ENCODE measurements around the gene ACER3.
"Not testable (repeated sequence)": the region's sequence is repeated elsewhere in the genome, so short reads cannot be mapped to it uniquely, and the experiment has no call there.

The ACER3 gene

DNA sequence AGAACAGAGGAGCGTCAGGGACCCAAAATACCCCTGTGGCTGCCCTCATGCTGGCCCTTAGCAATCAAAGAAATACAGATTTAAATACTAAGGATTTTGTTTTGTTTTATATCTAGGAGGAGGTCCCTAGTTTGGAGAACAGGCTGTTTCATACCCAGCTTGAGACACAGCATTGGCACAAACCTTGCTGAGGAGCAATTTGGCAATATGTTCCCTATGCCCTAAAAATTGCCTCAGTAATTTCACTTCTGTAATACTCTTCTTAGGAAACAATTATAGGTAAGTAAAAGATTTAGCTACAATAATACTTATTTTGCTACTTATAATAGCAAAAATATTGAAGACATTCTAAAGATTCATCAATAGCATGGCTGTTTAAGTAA, 40.5 kb upstream of the ACER3 start:
- Histone ChIP-seq H3K27ac (replicated peaks; ENCODE audit: low read length) (no peak overlapping the region), H3K4me3 (ENCODE audit: low read length in 2 of 2) (no peak overlapping the region), H3K4ac (ENCODE audit: low read length) (no peak overlapping the region), H2BK15ac (ENCODE audit: low read length) (no peak overlapping the region), H3K27me3 (ENCODE audit: control insufficient read depth in 3 of 3, insufficient read depth in 3 of 3, low read depth in 1 of 3, low read length in 3 of 3) (no peaks in the 10 kb centered on the region), H3K36me3 (replicated peaks in 1 of 2; ENCODE audit: control insufficient read depth in 2 of 2, insufficient read depth in 2 of 2, low read length in 2 of 2) (no peaks in the 10 kb centered on the region), H2BK120ac (ENCODE audit: low read depth, low read length) (no peak overlapping the region), H2BK12ac (ENCODE audit: low read length) (no peak overlapping the region), H3K23ac (ENCODE audit: low read depth, low read length, poor library complexity) (no peak overlapping the region), H3K9ac (ENCODE audit: low read depth, low read length, poor library complexity) (no peak overlapping the region), H3K4me1 (ENCODE audit: control insufficient read depth in 2 of 2, insufficient read depth in 1 of 2, low read depth in 1 of 2, low read length in 2 of 2) (peaks cover 0 to 7% of the 10 kb centered on the region in 2 donors), H3K79me1 (ENCODE audit: low read depth, low read length) (no peaks in the 10 kb centered on the region), H2AFZ (ENCODE audit: low read length) (no peak overlapping the region), H3K9me3 (replicated peaks in 1 of 2; ENCODE audit: control insufficient read depth in 2 of 2, insufficient read depth in 1 of 2, low read depth in 1 of 2, low read length in 2 of 2) (peaks cover 0 to 5% of the 10 kb centered on the region in 2 donors), H2BK5ac (ENCODE audit: low read length) (no peak overlapping the region), H4K8ac (ENCODE audit: low read depth, low read length) (no peak overlapping the region), H4K91ac (ENCODE audit: low read depth, low read length, poor library complexity) (no peak overlapping the region), H3K18ac (ENCODE audit: low read length) (no peak overlapping the region), H3K14ac (ENCODE audit: low read length) (no peak overlapping the region), H3K4me2 (ENCODE audit: insufficient read depth, low read length, poor library complexity, severe bottlenecking) (no peak overlapping the region), H2AK5ac (ENCODE audit: low read depth, low read length) (no peak overlapping the region)
- WGBS, 2 donors (ENCODE audit: extremely low coverage in 2 of 2, insufficient read length in 2 of 2, insufficient replicate concordance in 1 of 2): no CpG with 5 or more reads among the region's 1 CpG
- DNase-seq (ENCODE audit: low spot score): no peak

DNA sequence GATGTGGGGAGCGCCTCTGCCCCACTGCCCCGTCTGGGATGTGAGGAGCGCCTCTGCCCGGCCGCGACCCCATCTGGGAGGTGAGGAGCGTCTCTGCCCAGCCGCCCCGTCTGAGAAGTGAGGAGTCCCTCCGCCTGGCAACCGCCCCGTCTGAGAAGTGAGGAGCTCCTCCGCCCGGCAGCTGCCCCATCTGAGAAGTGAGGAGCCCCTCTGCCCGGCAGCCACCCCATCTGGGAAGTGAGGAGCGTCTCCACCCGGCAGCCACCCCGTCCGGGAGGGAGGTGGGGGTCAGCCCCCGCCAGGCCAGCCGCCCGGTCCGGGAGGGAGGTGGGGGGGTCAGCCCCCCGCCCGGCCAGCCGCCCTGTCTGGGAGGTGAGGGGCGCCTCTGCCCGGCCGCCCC, 39.3 kb upstream of the ACER3 start:
- not testable (repeated sequence) for H2AK5ac ChIP-seq (ENCODE audit: low read depth, low read length); H3K9ac ChIP-seq (ENCODE audit: low read depth, low read length, poor library complexity); H2AFZ ChIP-seq (ENCODE audit: low read length); H3K4ac ChIP-seq (ENCODE audit: low read length); H3K4me3 ChIP-seq (ENCODE audit: low read length in 2 of 2); H3K23ac ChIP-seq (ENCODE audit: low read depth, low read length, poor library complexity); H4K8ac ChIP-seq (ENCODE audit: low read depth, low read length); H3K18ac ChIP-seq (ENCODE audit: low read length); H2BK15ac ChIP-seq (ENCODE audit: low read length); H3K9me3 ChIP-seq (replicated peaks in 1 of 2; ENCODE audit: control insufficient read depth in 2 of 2, insufficient read depth in 1 of 2, low read depth in 1 of 2, low read length in 2 of 2); H4K91ac ChIP-seq (ENCODE audit: low read depth, low read length, poor library complexity); H2BK5ac ChIP-seq (ENCODE audit: low read length); H3K14ac ChIP-seq (ENCODE audit: low read length); H2BK12ac ChIP-seq (ENCODE audit: low read length); H3K36me3 ChIP-seq (replicated peaks in 1 of 2; ENCODE audit: control insufficient read depth in 2 of 2, insufficient read depth in 2 of 2, low read length in 2 of 2); H3K4me2 ChIP-seq (ENCODE audit: insufficient read depth, low read length, poor library complexity, severe bottlenecking); H3K79me1 ChIP-seq (ENCODE audit: low read depth, low read length); H3K4me1 ChIP-seq (ENCODE audit: control insufficient read depth in 2 of 2, insufficient read depth in 1 of 2, low read depth in 1 of 2, low read length in 2 of 2); H2BK120ac ChIP-seq (ENCODE audit: low read depth, low read length); H3K27me3 ChIP-seq (ENCODE audit: control insufficient read depth in 3 of 3, insufficient read depth in 3 of 3, low read depth in 1 of 3, low read length in 3 of 3); DNase-seq (ENCODE audit: low spot score); H3K27ac ChIP-seq (replicated peaks; ENCODE audit: low read length)
- no CpG with 5 or more reads among the region's 29 CpGs for WGBS, 2 donors (ENCODE audit: extremely low coverage in 2 of 2, insufficient read length in 2 of 2, insufficient replicate concordance in 1 of 2)

DNA sequence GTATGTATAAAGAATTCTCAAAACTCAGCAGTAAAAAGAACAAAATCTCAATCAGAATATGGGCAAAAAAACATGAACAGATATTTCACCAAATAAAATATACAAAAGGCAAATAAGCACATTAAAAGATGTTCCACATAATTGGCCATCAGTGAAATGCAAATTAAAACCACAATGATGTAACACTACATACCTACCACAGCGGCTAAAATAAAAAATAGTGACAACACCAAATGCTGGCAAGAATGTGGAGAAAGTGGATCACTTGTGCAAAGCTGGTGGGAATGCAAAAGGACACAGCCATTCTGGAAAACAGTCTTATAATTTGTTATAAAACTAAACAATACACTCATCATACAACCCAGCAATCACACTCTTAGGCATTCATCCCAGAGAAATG, 38.3 kb upstream of the ACER3 start:
- Histone ChIP-seq H4K91ac (ENCODE audit: low read depth, low read length, poor library complexity) (no peak overlapping the region), H3K9ac (ENCODE audit: low read depth, low read length, poor library complexity) (no peak overlapping the region), H3K18ac (ENCODE audit: low read length) (no peak overlapping the region), H3K4me3 (ENCODE audit: low read length in 2 of 2) (no peak overlapping the region), H4K8ac (ENCODE audit: low read depth, low read length) (no peak overlapping the region), H3K27me3 (ENCODE audit: control insufficient read depth in 3 of 3, insufficient read depth in 3 of 3, low read depth in 1 of 3, low read length in 3 of 3) (no peaks in the 10 kb centered on the region), H2BK12ac (ENCODE audit: low read length) (no peak overlapping the region), H3K4me1 (ENCODE audit: control insufficient read depth in 2 of 2, insufficient read depth in 1 of 2, low read depth in 1 of 2, low read length in 2 of 2) (peaks cover 0 to 7% of the 10 kb centered on the region in 2 donors), H3K23ac (ENCODE audit: low read depth, low read length, poor library complexity) (no peak overlapping the region), H3K4ac (ENCODE audit: low read length) (no peak overlapping the region), H2BK15ac (ENCODE audit: low read length) (no peak overlapping the region), H2AK5ac (ENCODE audit: low read depth, low read length) (no peak overlapping the region), H2AFZ (ENCODE audit: low read length) (no peak overlapping the region), H2BK5ac (ENCODE audit: low read length) (no peak overlapping the region), H3K14ac (ENCODE audit: low read length) (no peak overlapping the region), H3K4me2 (ENCODE audit: insufficient read depth, low read length, poor library complexity, severe bottlenecking) (no peak overlapping the region), H3K9me3 (replicated peaks in 1 of 2; ENCODE audit: control insufficient read depth in 2 of 2, insufficient read depth in 1 of 2, low read depth in 1 of 2, low read length in 2 of 2) (peaks cover 0 to 5% of the 10 kb centered on the region in 2 donors), H3K36me3 (replicated peaks in 1 of 2; ENCODE audit: control insufficient read depth in 2 of 2, insufficient read depth in 2 of 2, low read length in 2 of 2) (no peaks in the 10 kb centered on the region), H3K27ac (replicated peaks; ENCODE audit: low read length) (no peak overlapping the region), H3K79me1 (ENCODE audit: low read depth, low read length) (no peaks in the 10 kb centered on the region), H2BK120ac (ENCODE audit: low read depth, low read length) (no peak overlapping the region)
- no CpG with 5 or more reads among the region's 1 CpG for WGBS, 2 donors (ENCODE audit: extremely low coverage in 2 of 2, insufficient read length in 2 of 2, insufficient replicate concordance in 1 of 2)
- DNase-seq (ENCODE audit: low spot score): no peak

DNA sequence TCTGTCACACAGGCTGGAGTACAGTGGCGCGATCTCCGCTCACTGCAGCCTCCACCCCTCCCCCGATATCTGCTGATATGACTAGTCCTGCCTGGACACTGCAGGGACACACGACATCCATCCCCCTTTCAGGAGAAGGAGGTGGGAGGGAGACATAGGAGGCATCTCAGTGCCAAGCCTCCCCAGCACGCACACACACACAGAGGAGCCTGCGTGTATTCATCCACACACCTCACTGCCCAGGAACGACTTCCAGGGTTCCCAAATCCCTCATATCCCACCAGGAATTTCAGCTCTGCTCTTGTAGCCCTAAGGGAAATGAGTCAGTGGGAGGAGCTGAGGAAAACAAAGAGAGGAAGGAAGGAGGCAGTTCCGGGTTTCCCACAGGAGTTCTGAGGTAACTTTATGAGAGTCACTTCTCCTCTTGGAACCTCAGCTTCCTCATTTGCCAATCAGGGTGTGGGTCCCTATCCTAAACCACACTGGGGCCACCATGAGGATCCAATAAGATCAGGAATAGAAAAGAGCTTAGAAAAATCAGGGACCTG, 37.2 kb upstream of the ACER3 start:
- H3K27ac ChIP-seq (replicated peaks; ENCODE audit: low read length): no peak overlapping the region

More for the DNA sequence above, 37.2 kb upstream of the ACER3 start:
- H2AFZ ChIP-seq (ENCODE audit: low read length): peak overlapping the region; percentile 60
- H4K8ac ChIP-seq (ENCODE audit: low read depth, low read length): no peak overlapping the region
- H3K4me3 ChIP-seq (ENCODE audit: low read length in 2 of 2): no peak overlapping the region
- H3K18ac ChIP-seq (ENCODE audit: low read length): peak overlapping the region; percentile 5
- H2AK5ac ChIP-seq (ENCODE audit: low read depth, low read length): no peak overlapping the region
- no peak overlapping the region for H4K91ac ChIP-seq (ENCODE audit: low read depth, low read length, poor library complexity)
- peaks cover 0 to 7% of the 10 kb centered on the region in 2 donors for H3K4me1 ChIP-seq (ENCODE audit: control insufficient read depth in 2 of 2, insufficient read depth in 1 of 2, low read depth in 1 of 2, low read length in 2 of 2)
- no peak overlapping the region for H3K9ac ChIP-seq (ENCODE audit: low read depth, low read length, poor library complexity)
- H2BK5ac ChIP-seq (ENCODE audit: low read length): no peak overlapping the region
- no peak overlapping the region for H2BK15ac ChIP-seq (ENCODE audit: low read length)
- no CpG with 5 or more reads among the region's 9 CpGs for WGBS, 2 donors (ENCODE audit: extremely low coverage in 2 of 2, insufficient read length in 2 of 2, insufficient replicate concordance in 1 of 2)
- no peak overlapping the region for H3K4me2 ChIP-seq (ENCODE audit: insufficient read depth, low read length, poor library complexity, severe bottlenecking)
- DNase-seq (ENCODE audit: low spot score): no peak
- H3K27me3 ChIP-seq (ENCODE audit: control insufficient read depth in 3 of 3, insufficient read depth in 3 of 3, low read depth in 1 of 3, low read length in 3 of 3): no peaks in the 10 kb centered on the region
- H2BK120ac ChIP-seq (ENCODE audit: low read depth, low read length): no peak overlapping the region
- no peak overlapping the region for H3K14ac ChIP-seq (ENCODE audit: low read length)
- H2BK12ac ChIP-seq (ENCODE audit: low read length): no peak overlapping the region
- H3K79me1 ChIP-seq (ENCODE audit: low read depth, low read length): no peaks in the 10 kb centered on the region
- peaks cover 0 to 5% of the 10 kb centered on the region in 2 donors for H3K9me3 ChIP-seq (replicated peaks in 1 of 2; ENCODE audit: control insufficient read depth in 2 of 2, insufficient read depth in 1 of 2, low read depth in 1 of 2, low read length in 2 of 2)
- H3K36me3 ChIP-seq (replicated peaks in 1 of 2; ENCODE audit: control insufficient read depth in 2 of 2, insufficient read depth in 2 of 2, low read length in 2 of 2): no peaks in the 10 kb centered on the region
- no peak overlapping the region for H3K23ac ChIP-seq (ENCODE audit: low read depth, low read length, poor library complexity)
- no peak overlapping the region for H3K4ac ChIP-seq (ENCODE audit: low read length)
